Measurements from ENCODE around the gene LSR.
"Not testable (repeated sequence)": the region's sequence is repeated elsewhere in the genome, so short reads cannot be mapped to it uniquely, and the experiment has no call there.

Gene LSR

GRCh38 chr19:35216833-35217648, 31.8 kb upstream of the LSR start:
- in situ Hi-C loops (cut with MboI; ENCODE audit: low sequenced_read_pairs) = no loop called here

GRCh38 chr19:35217649-35217990, 31.2 kb upstream of the LSR start:
- in situ Hi-C loops (cut with MboI; ENCODE audit: low sequenced_read_pairs) = no loop called here

GRCh38 chr19:35219008-35219407, 29.8 kb upstream of the LSR start:
- in situ Hi-C loops (cut with MboI; ENCODE audit: low sequenced_read_pairs) = no loop called here

DNA sequence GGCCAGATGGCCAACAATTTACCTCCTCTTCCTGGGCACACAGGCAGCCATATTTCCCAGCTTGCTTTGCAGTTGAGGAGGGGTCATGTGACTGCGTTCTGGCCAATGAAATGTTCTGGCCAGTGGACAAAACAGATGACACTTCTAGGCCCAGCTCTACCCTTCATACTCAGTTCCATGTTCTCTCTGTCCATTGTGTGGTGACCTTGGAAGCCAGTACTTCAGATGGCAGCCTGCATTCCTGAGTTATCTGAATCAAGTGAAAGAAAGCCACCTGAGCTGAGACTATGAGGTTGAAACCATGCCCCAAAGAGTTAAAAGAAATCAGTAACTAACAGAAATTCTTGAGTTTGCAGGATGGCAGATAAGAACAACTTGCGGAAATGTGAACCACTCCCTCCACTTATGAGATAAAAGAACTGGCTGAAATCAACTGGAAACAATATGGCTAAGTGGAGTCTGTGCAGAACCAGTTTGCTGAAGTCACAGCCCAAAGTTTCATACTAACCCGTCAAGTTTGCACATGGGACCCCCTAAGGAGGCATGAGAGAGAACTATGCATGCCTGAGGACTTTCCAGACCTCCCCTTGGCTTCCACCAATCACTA, 28.4 kb upstream of the LSR start:
- in situ Hi-C loops (cut with MboI; ENCODE audit: low sequenced_read_pairs) = no loop called here

- in situ Hi-C loops (cut with MboI; ENCODE audit: low sequenced_read_pairs) = not testable (repeated sequence)
Measured at GRCh38 chr19:35220973-35221590, 27.7 kb upstream of the LSR start.

GRCh38 chr19:35222373-35223015, 26.3 kb upstream of the LSR start:
- in situ Hi-C loops (cut with MboI; ENCODE audit: low sequenced_read_pairs) = no loop called here

DNA sequence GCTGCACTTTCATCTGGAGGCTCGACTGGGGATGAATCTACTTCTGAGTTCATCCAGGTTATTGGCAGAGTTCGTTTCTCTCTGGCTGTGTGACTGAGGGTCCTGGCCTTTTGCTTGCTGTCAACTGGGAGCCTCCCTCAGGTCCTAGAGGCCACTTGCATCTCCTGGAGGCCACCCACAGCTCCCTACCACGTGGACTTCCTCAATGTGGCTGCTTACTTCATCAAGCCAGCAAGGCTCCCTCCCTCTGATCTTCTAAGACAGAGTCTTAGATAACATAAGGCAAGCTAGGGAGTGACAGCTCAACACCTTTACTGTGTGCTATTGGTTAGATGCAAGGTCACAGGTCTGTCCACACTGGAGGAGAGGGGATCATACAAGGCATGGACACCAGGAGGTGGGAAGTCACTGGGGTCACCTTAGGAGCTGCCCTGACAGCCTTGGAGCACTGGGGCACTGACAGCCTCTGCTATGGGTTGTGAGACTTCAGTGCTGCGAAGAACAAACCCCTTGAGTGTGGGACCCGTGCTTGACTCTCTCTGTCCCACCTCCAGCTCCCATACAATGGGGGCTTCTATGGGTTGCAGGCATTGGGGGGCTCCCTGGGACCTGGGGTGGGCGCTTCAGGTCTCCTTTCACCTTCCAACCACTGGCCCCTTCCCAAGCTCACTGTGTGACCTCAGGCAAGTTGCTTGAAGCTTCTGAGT, 25.6 kb upstream of the LSR start:
- in situ Hi-C loops (cut with MboI; ENCODE audit: low sequenced_read_pairs) = no loop called here

- in situ Hi-C loops (cut with MboI; ENCODE audit: low sequenced_read_pairs) = no loop called here
Measured at GRCh38 chr19:35223862-35224505, 24.8 kb upstream of the LSR start.

DNA sequence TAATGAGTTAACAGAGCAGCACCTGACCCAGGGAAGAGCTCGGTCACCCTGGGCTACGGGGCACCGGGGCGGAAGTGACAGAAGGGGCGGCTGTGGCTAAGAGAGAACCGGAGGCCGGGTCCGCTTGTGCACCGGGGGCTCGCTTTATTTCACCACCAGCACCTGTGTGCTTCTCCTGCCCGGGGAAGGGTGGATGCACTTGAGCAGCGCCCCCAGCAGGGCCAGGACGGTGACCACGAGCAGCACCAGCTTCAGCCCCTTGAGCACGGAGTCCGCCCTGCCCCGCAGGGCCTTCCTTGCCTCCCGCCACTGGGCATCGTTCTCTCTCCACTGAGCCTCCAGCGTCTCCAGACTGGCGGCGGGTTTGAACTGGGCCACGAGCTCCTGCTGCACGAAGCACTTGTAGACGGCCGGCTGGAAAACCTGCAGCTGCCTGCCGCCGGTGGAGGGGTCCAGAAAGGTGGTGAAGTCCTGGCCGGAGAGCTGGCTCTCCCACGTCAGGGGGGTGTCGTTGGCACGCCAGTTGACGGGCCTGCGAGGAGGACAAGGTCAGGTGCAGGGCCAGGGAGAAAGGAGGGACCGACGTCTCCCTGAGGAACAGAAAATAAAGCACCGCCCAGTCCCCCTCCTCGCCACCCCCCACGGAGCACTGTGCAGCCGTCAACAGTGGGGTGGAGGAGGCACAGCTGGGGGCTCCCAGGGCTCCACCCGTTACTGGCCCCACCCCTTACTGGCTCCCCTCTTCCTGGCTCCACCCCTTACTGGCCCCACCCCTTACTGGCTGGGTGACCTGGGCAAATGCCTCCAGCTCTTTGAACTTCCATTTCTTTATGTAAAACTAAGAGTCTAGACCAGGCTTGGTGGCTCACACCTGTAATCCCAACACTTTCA, 23.9 kb upstream of the LSR start:
- in situ Hi-C loops (cut with MboI; ENCODE audit: low sequenced_read_pairs) = no loop called here

- in situ Hi-C loops (cut with MboI; ENCODE audit: low sequenced_read_pairs) = no loop called here
Measured at GRCh38 chr19:35225951-35226350, 22.9 kb upstream of the LSR start.

DNA sequence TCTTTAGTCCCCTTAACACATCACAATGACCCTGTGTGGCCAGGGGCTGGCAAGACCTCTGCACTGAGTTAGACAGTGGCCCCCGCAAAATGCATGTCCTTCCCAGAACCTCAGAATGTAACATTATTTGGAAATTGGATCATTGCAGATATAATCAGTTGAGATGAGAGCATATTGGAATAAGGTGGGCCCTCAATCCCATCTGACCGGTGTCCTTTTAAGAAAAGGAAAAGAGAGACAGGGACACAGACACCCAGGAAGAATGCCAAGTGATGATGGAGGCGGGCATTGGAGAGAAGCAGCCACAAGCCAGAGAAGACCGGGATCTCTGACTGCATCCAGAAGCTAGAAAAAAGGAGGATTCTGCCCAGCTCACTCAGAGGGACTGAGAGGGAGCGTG, 22.1 kb upstream of the LSR start:
- in situ Hi-C loops (cut with MboI; ENCODE audit: low sequenced_read_pairs) = no loop called here

GRCh38 chr19:35228177-35228930, 20.4 kb upstream of the LSR start, which contains the start of gene FAM187B:
Gene FAM187B (minus strand): TSS chr19:35228739. CDS start chr19:35228680, 59 bp downstream.
- in situ Hi-C loops (cut with MboI; ENCODE audit: low sequenced_read_pairs) = no loop called here

GRCh38 chr19:35229601-35230000, 19.2 kb upstream of the LSR start:
- in situ Hi-C loops (cut with MboI; ENCODE audit: low sequenced_read_pairs) = no loop called here

DNA sequence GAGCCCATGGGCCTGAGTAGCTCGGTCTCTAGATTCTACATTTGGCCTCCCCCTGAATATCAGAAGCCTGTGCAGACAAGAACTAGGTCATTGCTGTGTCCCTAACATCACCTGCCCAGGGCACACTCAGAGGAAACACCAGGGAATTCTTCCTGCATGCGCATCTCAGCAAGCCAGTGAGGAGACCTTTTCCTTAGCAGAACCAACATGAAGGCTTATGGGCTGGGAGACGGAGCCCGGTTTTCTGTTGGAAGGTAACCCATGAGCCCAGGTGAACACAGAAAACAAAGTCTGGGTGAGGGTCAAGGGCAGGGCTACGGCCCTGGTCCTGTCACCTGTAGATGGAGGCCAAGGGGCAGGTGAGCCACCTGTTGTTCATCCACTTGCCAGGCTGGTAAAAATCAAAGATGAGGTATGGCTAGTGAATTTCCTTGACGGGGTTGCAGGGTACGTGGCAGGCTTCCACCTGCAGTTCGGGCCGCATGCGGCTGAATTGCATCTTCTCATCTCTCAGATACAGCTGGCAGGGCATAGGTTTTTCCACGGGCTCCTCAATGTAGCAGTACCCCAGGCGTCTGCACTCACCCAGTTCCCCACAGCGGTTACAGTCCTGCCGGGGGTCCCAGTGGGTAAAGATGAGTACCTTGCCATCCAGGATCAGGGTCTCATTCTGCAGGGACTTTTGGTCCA, 16.7 kb upstream of the LSR start:
- in situ Hi-C loops (cut with MboI; ENCODE audit: low sequenced_read_pairs) = no loop called here

DNA sequence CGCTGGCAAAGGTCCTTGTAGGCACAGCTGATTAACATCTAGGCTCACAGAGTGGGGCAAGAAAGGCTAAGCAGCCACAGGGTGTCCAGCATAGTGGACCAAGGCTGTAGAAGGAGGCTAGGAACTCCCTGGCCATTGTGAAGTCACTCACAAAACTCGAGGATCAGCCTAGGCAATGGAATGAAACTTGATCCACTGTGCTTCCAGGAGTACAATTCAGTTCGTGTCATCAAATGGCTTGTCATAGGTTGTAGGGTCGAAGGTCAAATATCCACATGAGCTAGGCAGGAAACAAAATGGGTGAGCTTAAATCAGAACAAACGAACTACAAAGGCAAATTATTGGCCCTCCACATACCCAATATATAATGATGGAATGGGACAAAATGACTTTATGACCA, 15.9 kb upstream of the LSR start:
- in situ Hi-C loops (cut with MboI; ENCODE audit: low sequenced_read_pairs) = no loop called here

GRCh38 chr19:35236638-35237400, 12.0 kb upstream of the LSR start:
- in situ Hi-C loops (cut with MboI; ENCODE audit: low sequenced_read_pairs) = no loop called here

DNA sequence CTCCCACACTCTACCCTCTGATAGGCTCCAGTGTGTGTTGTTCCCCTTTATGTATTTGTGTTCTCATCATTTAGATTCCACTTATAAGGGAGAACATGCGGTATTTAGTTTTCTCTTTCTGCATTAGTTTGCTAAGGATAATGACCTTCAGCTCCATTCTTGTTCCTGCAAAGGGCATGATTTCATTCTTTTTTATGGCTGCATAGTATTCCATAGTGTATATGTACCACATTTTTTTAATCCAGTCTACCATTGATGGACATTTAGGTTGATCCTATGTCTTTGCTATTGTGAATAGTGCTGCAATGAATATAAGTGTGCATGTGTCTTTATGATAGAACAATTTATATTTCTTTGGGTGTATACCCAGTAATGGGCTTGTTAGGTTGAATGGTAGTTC, 9.2 kb upstream of the LSR start:
- in situ Hi-C loops (cut with MboI; ENCODE audit: low sequenced_read_pairs) = not testable (repeated sequence)

DNA sequence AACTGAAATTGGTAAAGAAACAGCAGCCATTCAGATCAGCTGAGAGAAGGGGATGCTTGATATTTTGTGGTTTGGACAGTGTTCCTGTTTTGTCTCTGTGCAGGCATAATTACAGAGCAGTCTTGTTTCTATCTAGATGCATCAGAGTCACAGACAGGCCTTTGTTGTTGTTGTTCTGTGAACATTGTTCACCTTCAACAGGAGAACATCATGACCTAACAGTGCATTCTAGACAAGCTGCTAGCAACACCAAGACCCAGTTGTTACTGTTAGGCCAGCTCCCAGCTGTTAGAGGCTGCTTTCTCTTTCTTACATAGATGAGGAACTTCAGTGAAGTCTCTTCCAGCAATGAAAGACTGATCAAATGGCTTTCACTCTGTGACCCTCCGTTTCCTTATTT, 8.5 kb upstream of the LSR start:
- in situ Hi-C loops (cut with MboI; ENCODE audit: low sequenced_read_pairs) = no loop called here

Data from HL-60/S4 treated with phorbol 12-myristate 13-acetate at 8.2 ng/mL for 4 days and 3 days (cell line).